H1 (cell line): ENCODE measurements around the gene FCER2. TPM values are rescaled to one million over a fixed set of nuclear protein-coding genes. Genes with fewer than 3 reads are reported as not detected.
A peak's percentile ranks its signal among the peaks of the same experiment; 100 is the strongest.

Experiments used
- CTCF ChIA-PET: fragments of 300-600 bp; sonication (Branson Sonifier 250); formaldehyde crosslinking; loops from one replicate; lab custom pipeline; 2021; ENCODE audit not compliant: partially characterized antibody; lab: Charles Lee
- POLR2A ChIA-PET: fragments of 300-600 bp; sonication (Branson Sonifier 250); formaldehyde crosslinking; loops from one replicate; lab custom pipeline; 2021; ENCODE audit warnings: inconsistent platforms; ENCODE audit not compliant: partially characterized antibody; lab: Charles Lee
- DNase-seq, 2 experiments: peaks; one replicate each; pipeline versions ENCODE4 v3.0.0 to v3.0.0-alpha.2; 2010 to 2022; ENCODE audit warnings: low spot score in 2 of 2, low read depth in 1 of 2, mixed read lengths in 1 of 2
- FAIRE-seq: peaks from 2 replicates; lab custom pipeline; 2011; peaks lifted over from hg19 to GRCh38; lab: Jason Lieb, UNC
- H2AFZ ChIP-seq: 2 replicates; pipeline ENCODE4 v1.8.1; 2012; ENCODE audit warnings: low read length, inconsistent platforms
- H2AK5ac ChIP-seq: 2 replicates; pipeline ENCODE4 v1.6.1; 2013; ENCODE audit warnings: low read depth, low read length
- H2BK120ac ChIP-seq: replicated peaks from 2 replicates; pipeline ENCODE3; 2013; ENCODE audit warnings: low read depth, low read length, inconsistent platforms
- H2BK12ac ChIP-seq: 2 replicates; pipeline ENCODE4 v1.6.1; 2013; ENCODE audit warnings: low read depth, low read length
- H2BK15ac ChIP-seq: 2 replicates; pipeline ENCODE4 v1.6.1; 2013; ENCODE audit warnings: low read length
- H2BK20ac ChIP-seq: 2 replicates; pipeline ENCODE4 v1.6.1; 2013; ENCODE audit warnings: low read length
- H2BK5ac ChIP-seq: 2 replicates; pipeline ENCODE4 v1.6.1; 2013; ENCODE audit warnings: low read depth, low read length
- H3K14ac ChIP-seq: 2 replicates; pipeline ENCODE4 v1.6.1; 2013; ENCODE audit warnings: inconsistent platforms; ENCODE audit not compliant: insufficient read length
- H3K18ac ChIP-seq: 2 replicates; pipeline ENCODE4 v1.6.1; 2013; ENCODE audit warnings: low read length; ENCODE audit errors: extremely low read depth
- H3K23ac ChIP-seq: 2 replicates; pipeline ENCODE4 v1.6.1; 2013; ENCODE audit warnings: inconsistent platforms; ENCODE audit not compliant: insufficient read length
- H3K23me2 ChIP-seq: 2 replicates; pipeline ENCODE4 v1.6.1; 2013; ENCODE audit warnings: low read depth, low read length
- H3K27ac ChIP-seq: 2 replicates; pipeline ENCODE4 v1.6.1; 2011; ENCODE audit warnings: low read depth, low read length, inconsistent platforms
- H3K27me3 ChIP-seq, 4 experiments: replicated peaks in 1 of 4; 1 replicate in 1 of 4; 2 replicates in 3 of 4; pipeline versions ENCODE4 v1.6.1 to v1.8.1; 2011 to 2013; ENCODE audit warnings: low read length in 3 of 4, mild to moderate bottlenecking in 3 of 4, inconsistent platforms in 2 of 4, mixed read lengths in 2 of 4, moderate library complexity in 1 of 4; ENCODE audit not compliant: control insufficient read depth in 3 of 4, insufficient read depth in 3 of 4; ENCODE audit errors: extremely low read depth in 1 of 4
- H3K36me3 ChIP-seq, 4 experiments: 2 replicates each; pipeline versions ENCODE4 v1.6.1 to v1.8.1; 2011 to 2013; ENCODE audit warnings: mild to moderate bottlenecking in 4 of 4, low read length in 3 of 4, moderate library complexity in 2 of 4, control low read depth in 1 of 4, inconsistent platforms in 1 of 4; ENCODE audit not compliant: insufficient read depth in 4 of 4, control insufficient read depth in 2 of 4
- H3K4ac ChIP-seq: replicated peaks from 2 replicates; pipeline ENCODE3; 2013; ENCODE audit warnings: low read length, low read depth, mixed read lengths, inconsistent platforms; ENCODE audit not compliant: insufficient read length
- H3K4me1 ChIP-seq, 4 experiments: replicated peaks in 1 of 4; 1 replicate in 1 of 4; 2 replicates in 3 of 4; pipeline versions ENCODE4 v1.6.1 to v1.8.1; 2011 to 2013; ENCODE audit warnings: low read length in 3 of 4, inconsistent platforms in 2 of 4, mixed read lengths in 1 of 4; ENCODE audit not compliant: insufficient read depth in 4 of 4, control insufficient read depth in 3 of 4
- H3K4me2 ChIP-seq, 2 experiments: 2 replicates each; pipeline versions ENCODE4 v1.6.1 to v1.8.1; 2011 to 2013; ENCODE audit warnings: low read depth in 2 of 2, low read length in 2 of 2, control low read depth in 1 of 2, inconsistent platforms in 1 of 2, mild to moderate bottlenecking in 1 of 2; ENCODE audit not compliant: insufficient read depth in 1 of 2
- H3K4me3 ChIP-seq, 4 experiments: fragments of 200-600, 300-600 bp in 1 of 4; sonication (generic), shearing (Covaris generic), sonication (Bioruptor Twin) in 1 of 4; 2 replicates each; pipeline versions ENCODE4 v1.5.1 to v1.8.1; 2011 to 2016; ENCODE audit warnings: low read length in 4 of 4, low read depth in 3 of 4, control low read depth in 2 of 4, inconsistent platforms in 2 of 4, mild to moderate bottlenecking in 2 of 4, mixed read lengths in 1 of 4, moderate library complexity in 1 of 4; ENCODE audit not compliant: insufficient read depth in 2 of 4; ENCODE audit errors: extremely low read depth in 1 of 4
- H3K56ac ChIP-seq: replicated peaks from 2 replicates; pipeline ENCODE3; 2013; ENCODE audit warnings: low read depth, mild to moderate bottlenecking, mixed read lengths, low read length, inconsistent platforms; ENCODE audit not compliant: insufficient read length
- H3K79me1 ChIP-seq: 2 replicates; pipeline ENCODE4 v1.6.1; 2013; ENCODE audit warnings: low read depth, low read length, control low read depth
- H3K79me2 ChIP-seq, 2 experiments: 2 replicates each; pipeline versions ENCODE4 v1.6.1 to v1.8.1; 2012 to 2013; ENCODE audit warnings: low read length in 2 of 2, mild to moderate bottlenecking in 2 of 2, inconsistent platforms in 1 of 2; ENCODE audit not compliant: insufficient read depth in 2 of 2, control insufficient read depth in 1 of 2
- H3K9ac ChIP-seq, 4 experiments: replicated peaks in 1 of 4; 1 replicate in 1 of 4; 2 replicates in 3 of 4; pipeline versions ENCODE4 v1.6.1 to v1.8.1; 2011 to 2013; ENCODE audit warnings: low read depth in 3 of 4, low read length in 3 of 4, control low read depth in 2 of 4, mild to moderate bottlenecking in 2 of 4, moderate library complexity in 2 of 4, inconsistent platforms in 1 of 4; ENCODE audit errors: extremely low read depth in 1 of 4
- H3K9me3 ChIP-seq, 2 experiments: 2 replicates each; pipeline versions ENCODE4 v1.6.1 to v1.8.1; 2012 to 2013; ENCODE audit warnings: mild to moderate bottlenecking in 2 of 2, moderate library complexity in 2 of 2, control low read depth in 1 of 2, inconsistent platforms in 1 of 2, low read depth in 1 of 2, low read length in 1 of 2, mixed read lengths in 1 of 2; ENCODE audit not compliant: insufficient read depth in 2 of 2
- H4K20me1 ChIP-seq, 2 experiments: replicated peaks in 1 of 2; 2 replicates each; pipeline versions ENCODE3 to v1.8.1; 2011 to 2013; ENCODE audit warnings: inconsistent platforms in 2 of 2, low read length in 2 of 2, mild to moderate bottlenecking in 1 of 2; ENCODE audit not compliant: insufficient read depth in 2 of 2, control insufficient read depth in 1 of 2
- H4K5ac ChIP-seq: 2 replicates; pipeline ENCODE4 v1.6.1; 2013; ENCODE audit warnings: low read length, low read depth, mixed read lengths, inconsistent platforms; ENCODE audit not compliant: insufficient read length
- H4K8ac ChIP-seq: 2 replicates; pipeline ENCODE4 v1.8.0; 2013; ENCODE audit warnings: mild to moderate bottlenecking, moderate library complexity, low read length, inconsistent platforms; ENCODE audit not compliant: insufficient read depth; ENCODE audit errors: extremely low read depth
- H4K91ac ChIP-seq: replicated peaks from 2 replicates; pipeline ENCODE3; 2013; ENCODE audit warnings: low read length, mixed read lengths, inconsistent platforms; ENCODE audit not compliant: insufficient read length
- ASH2L ChIP-seq: fragments of 200-600, 300-600 bp; sonication (generic); IDR thresholded peaks from one replicate; pipeline ENCODE4 v1.7.1; 2017; ENCODE audit warnings: low read length
- CBX8 ChIP-seq: fragments of 300-800, 300-1000 bp; sonication (generic); IDR thresholded peaks from 2 replicates; pipeline ENCODE4 v1.7.1; 2016; ENCODE audit warnings: low read depth, low read length, borderline replicate concordance
- CREB1 ChIP-seq: IDR thresholded peaks from 2 replicates; pipeline ENCODE4 v1.6.1; 2012; ENCODE audit warnings: inconsistent platforms
- HDAC2 ChIP-seq, 2 experiments: fragments of 300-600 bp in 1 of 2; sonication (generic) in 1 of 2; IDR thresholded peaks; 2 replicates each; pipeline ENCODE4 v1.6.1; 2011 to 2012; ENCODE audit warnings: low read depth in 2 of 2, low read length in 2 of 2, mild to moderate bottlenecking in 2 of 2, moderate library complexity in 2 of 2, borderline replicate concordance in 1 of 2, inconsistent platforms in 1 of 2
- KDM1A ChIP-seq: fragments of 200-600, 300-600 bp; sonication (generic); IDR thresholded peaks from 2 replicates; pipeline ENCODE4 v1.7.1; 2016; ENCODE audit warnings: mild to moderate bottlenecking, low read length, borderline replicate concordance
- MAFK ChIP-seq: IDR thresholded peaks from 2 replicates; pipeline ENCODE4 v1.6.1; 2012; ENCODE audit warnings: low read depth, mild to moderate bottlenecking, improper control_type of control experiment, low read length
- POLR2AphosphoS5 ChIP-seq: IDR thresholded peaks from 2 replicates; pipeline ENCODE4 v1.6.1; 2011; ENCODE audit warnings: low read depth, low read length
- RAD21 ChIP-seq, 2 experiments: IDR thresholded peaks in 1 of 2; conservative IDR thresholded peaks in 1 of 2; 2 replicates each; pipeline ENCODE4 v1.6.1; 2011; ENCODE audit warnings: low read depth in 2 of 2, low read length in 2 of 2, improper control_type of control experiment in 1 of 2, inconsistent platforms in 1 of 2, mild to moderate bottlenecking in 1 of 2, moderate library complexity in 1 of 2
- RFX5 ChIP-seq: IDR thresholded peaks from 2 replicates; pipeline ENCODE4 v1.6.1; 2011; ENCODE audit warnings: low read depth, low read length, improper control_type of control experiment, borderline replicate concordance
- RNF2 ChIP-seq: fragments of 200-900, 300-1000 bp; sonication (generic); IDR thresholded peaks from 2 replicates; pipeline ENCODE4 v1.7.1; 2016; ENCODE audit warnings: borderline replicate concordance, low read depth, mild to moderate bottlenecking, antibody characterized with exemption, low read length; ENCODE audit not compliant: poor library complexity, severe bottlenecking; ENCODE audit errors: missing control alignments
- RXRA ChIP-seq: IDR thresholded peaks from 2 replicates; pipeline ENCODE4 v1.6.1; 2011; ENCODE audit warnings: low read depth, mild to moderate bottlenecking, low read length, moderate library complexity; ENCODE audit not compliant: insufficient read depth
- SIX5 ChIP-seq: IDR thresholded peaks from 2 replicates; pipeline ENCODE4 v1.6.1; 2011; ENCODE audit warnings: mild to moderate bottlenecking, low read depth, low read length
- TAF1 ChIP-seq: IDR thresholded peaks from 2 replicates; pipeline ENCODE4 v1.6.1; 2011; ENCODE audit warnings: mild to moderate bottlenecking, low read depth, low read length
- WGBS, 2 experiments: shearing (Covaris generic) in 1 of 2; methylation state at CpG; one replicate each; pipeline versions ENCODE4 v1.1.6 to v1.1.7; 2013 to 2015; ENCODE audit warnings: low lambda C conversion rate in 2 of 2, mixed read lengths in 2 of 2, inconsistent platforms in 1 of 2, low coverage in 1 of 2, missing lambda C conversion rate in 1 of 2; ENCODE audit not compliant: insufficient replicate concordance in 2 of 2, insufficient coverage in 1 of 2, insufficient read length in 1 of 2; ENCODE audit errors: extremely low coverage in 1 of 2, missing lambda C conversion rate in 1 of 2; 5-methylcytosine and 5-hydroxymethylcytosine counted together
- polyA plus RNA-seq, 7 experiments: library from polyadenylated mRNA; depleted of rRNA in 3 of 7; stranded (reverse) in 5 of 7; unstranded in 2 of 7; fragments of >200 nt in 5 of 7; fragments of 200-250 nt in 2 of 7; gene quantifications; 1 replicate in 5 of 7; 2 replicates in 1 of 7; 4 replicates in 1 of 7; pipeline versions ENCODE4 v1.2.1 to v1.2.3, GENCODE V29; 2011 to 2013; ENCODE audit warnings: missing spikeins in 2 of 7, mixed read lengths in 2 of 7
- total RNA-seq: library from RNA; stranded (reverse); fragmentation: NEBNext Ultra II Directional; extraction: Animal tissue kit (Norgen Biotek cat#: 25700); gene quantifications from 2 replicates; pipeline ENCODE4 v1.2.1, GENCODE V29; 2021

Gene FCER2
- total and polyA plus RNA-seq, 2 of the 8 experiments (the other 6 are each of a cell fraction or from before 2014, with no cell fraction given): 0.67 TPM; not detected in 1

DNA sequence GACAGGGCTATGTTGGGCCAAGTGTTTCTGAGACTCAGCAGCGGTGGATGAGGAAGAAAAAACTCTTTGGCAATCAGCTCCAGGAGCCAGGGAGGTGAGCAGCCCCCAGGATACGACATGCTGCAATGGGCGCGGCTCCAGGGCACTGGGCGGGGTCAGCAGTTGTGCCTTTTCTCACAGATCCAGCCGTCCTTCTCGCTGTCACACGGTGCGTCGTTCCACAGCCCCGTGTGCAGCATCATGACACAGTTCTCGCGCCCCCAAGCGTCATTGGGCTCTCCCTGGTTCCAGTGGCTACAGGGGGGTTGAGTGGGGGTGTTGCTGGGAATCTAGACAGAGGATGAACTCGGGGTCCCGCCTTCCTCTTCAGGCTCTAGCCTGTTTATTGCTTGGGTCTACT lies 27.3 kb upstream of the FCER2 start:
- H3K9me3 ChIP-seq: no peaks in the 10 kb centered on the region
- peaks cover 0 to 15% (median 9%) of the 10 kb centered on the region in 4 experiments; a peak in 6 of 7 replicates for H3K4me1 ChIP-seq
- peaks cover 0 to 3% of the 10 kb centered on the region in 2 experiments for H4K20me1 ChIP-seq
- 47% methylated on average over 16 of the region's 16 CpGs; no CpG with 5 or more reads in 1 of the 2 experiments for WGBS, 2 experiments
- no peak overlapping the region for H3K27ac ChIP-seq
- H3K14ac ChIP-seq: no peak overlapping the region
- H3K79me1 ChIP-seq: no peaks in the 10 kb centered on the region
- no peak overlapping the region for H4K91ac ChIP-seq
- no peak overlapping the region for H2BK12ac ChIP-seq
- H3K36me3 ChIP-seq: no peaks in the 10 kb centered on the region
- FAIRE-seq (no peak), DNase-seq (peak in 1 of 2 experiments; percentile 60)
- H3K79me2 ChIP-seq: no peaks in the 10 kb centered on the region
- no peak overlapping the region for H2BK20ac ChIP-seq
- no peak overlapping the region for H2BK5ac ChIP-seq
- H3K56ac ChIP-seq: no peak overlapping the region
- H2AK5ac ChIP-seq: no peak overlapping the region
- H3K4ac ChIP-seq: no peak overlapping the region
- no peak overlapping the region; the same call in 1 of the 2 replicates for H3K18ac ChIP-seq
- POLR2A ChIA-PET: no interaction called here
- peak overlapping the region; percentile 49; the same call in 1 of the 2 replicates for H2AFZ ChIP-seq
- peaks cover 27 to 45% (median 43%) of the 10 kb centered on the region in 4 experiments for H3K27me3 ChIP-seq
- peak overlapping the region in 2 of 4 experiments; percentile 26 to 63; a peak in 2 of 8 replicates for H3K4me3 ChIP-seq
- H2BK15ac ChIP-seq: peak overlapping the region; percentile 29; the same call in 1 of the 2 replicates
- H3K23me2 ChIP-seq: peaks cover 10% of the 10 kb centered on the region; the same call in 1 of the 2 replicates
- H4K8ac ChIP-seq: peak overlapping the region; percentile 11; the same call in 1 of the 2 replicates
- H2BK120ac ChIP-seq: no peak overlapping the region
- H3K9ac ChIP-seq: no peak overlapping the region
- no peak overlapping the region for H4K5ac ChIP-seq
- peak overlapping the region; percentile 96 to 98; a peak in 3 of 4 replicates for H3K4me2 ChIP-seq
- H3K23ac ChIP-seq: no peak overlapping the region
- CTCF ChIA-PET: interaction anchor here (1.1 kb wide), 1 partner anchor 71 kb away, joined by 5 read pairs; no protein-coding TSS in a partner anchor
- TF ChIP-seq KDM1A: no peak
- TF ChIP-seq RNF2: no peak
- TF ChIP-seq CBX8: no peak
- TF ChIP-seq RFX5: no peak
- TF ChIP-seq CREB1: no peak
- TF ChIP-seq TAF1: no peak
- no peak for TF ChIP-seq RAD21 (IDR thresholded peaks at IDR 0.05 in 1 of 2, conservative IDR thresholded peaks at IDR 0.05 in 1 of 2; ENCODE audit: low read depth in 2 of 2, low read length in 2 of 2)
- TF ChIP-seq POLR2AphosphoS5: no peak
- no peak for TF ChIP-seq SIX5
- no peak for TF ChIP-seq HDAC2 (IDR thresholded peaks at IDR 0.05; ENCODE audit: borderline replicate concordance in 1 of 2, low read depth in 2 of 2, low read length in 2 of 2)
- TF ChIP-seq MAFK: no peak
- TF ChIP-seq ASH2L: no peak
- TF ChIP-seq RXRA: no peak
